Lower leg skin (tissue), 3 donors: ENCODE results near the gene TSEN54.

ENCODE experiments used
- CTCF ChIP-seq, 3 donors: fragments of 450-650 bp; IDR thresholded peaks; one replicate each; pipeline ENCODE4 v1.5.1; 2016; ENCODE audit warnings: antibody characterized with exemption in 3 of 3, mild to moderate bottlenecking in 3 of 3, moderate library complexity in 2 of 3
- POLR2A ChIP-seq, 2 donors: fragments of 450-650 bp; IDR thresholded peaks; one replicate each; pipeline ENCODE4 v1.6.1; 2016 to 2017; ENCODE audit warnings: antibody characterized with exemption in 2 of 2, mild to moderate bottlenecking in 1 of 2, moderate library complexity in 1 of 2

- no peak for TF ChIP-seq CTCF (IDR thresholded peaks at IDR 0.05)
- no peak for TF ChIP-seq POLR2A (IDR thresholded peaks at IDR 0.05)
These were observed 40.1 kb upstream of the TSEN54 start for GRCh38 chr17:75476271-75476671.
